ENCODE results near the gene IFT81. TPM values are rescaled to one million over a fixed set of nuclear protein-coding genes. Genes with fewer than 3 reads are reported as not detected.

The IFT81 gene
- total and polyA plus RNA-seq, 2 experiments from 2014 or later: 17.5 to 22.3 TPM

- Histone ChIP-seq H3K4me2 (no peak overlapping the region), H2AFZ (no peak overlapping the region), H3K36me3 (ENCODE audit: insufficient read depth) (no peaks in the 10 kb centered on the region), H3K4me1 (ENCODE audit: insufficient read depth) (no peaks in the 10 kb centered on the region), H3K9me2 (ENCODE audit: insufficient read depth) (no peaks in the 10 kb centered on the region; the same call in 1 of the 2 replicates), H3K4me3 (no peak overlapping the region), H3K27me3 (ENCODE audit: insufficient read depth) (no peaks in the 10 kb centered on the region), H3K79me2 (replicated peaks; ENCODE audit: insufficient read depth) (no peaks in the 10 kb centered on the region), H3F3A (replicated peaks; ENCODE audit: low read depth) (no peaks in the 10 kb centered on the region), H4K20me1 (replicated peaks; ENCODE audit: insufficient read depth) (no peaks in the 10 kb centered on the region), H3K27ac (ENCODE audit: low read depth) (no peak overlapping the region)
- Mint-ChIP-seq H3K27ac (no peak overlapping the region), H3K36me3 (ENCODE audit: low read depth) (no peaks in the 10 kb centered on the region), H3K4me3 (no peak overlapping the region), H3K27me3 (ENCODE audit: insufficient read depth, low read depth, poor library complexity) (peaks cover 2% of the 10 kb centered on the region), H3K9me3 (no peaks in the 10 kb centered on the region), H3K4me1 (peaks cover 5% of the 10 kb centered on the region)
- DNase-seq (ENCODE audit: low spot score) (peak; percentile 88), ATAC-seq (peak; percentile 74)
- TF ChIP-seq, protein P1, sequence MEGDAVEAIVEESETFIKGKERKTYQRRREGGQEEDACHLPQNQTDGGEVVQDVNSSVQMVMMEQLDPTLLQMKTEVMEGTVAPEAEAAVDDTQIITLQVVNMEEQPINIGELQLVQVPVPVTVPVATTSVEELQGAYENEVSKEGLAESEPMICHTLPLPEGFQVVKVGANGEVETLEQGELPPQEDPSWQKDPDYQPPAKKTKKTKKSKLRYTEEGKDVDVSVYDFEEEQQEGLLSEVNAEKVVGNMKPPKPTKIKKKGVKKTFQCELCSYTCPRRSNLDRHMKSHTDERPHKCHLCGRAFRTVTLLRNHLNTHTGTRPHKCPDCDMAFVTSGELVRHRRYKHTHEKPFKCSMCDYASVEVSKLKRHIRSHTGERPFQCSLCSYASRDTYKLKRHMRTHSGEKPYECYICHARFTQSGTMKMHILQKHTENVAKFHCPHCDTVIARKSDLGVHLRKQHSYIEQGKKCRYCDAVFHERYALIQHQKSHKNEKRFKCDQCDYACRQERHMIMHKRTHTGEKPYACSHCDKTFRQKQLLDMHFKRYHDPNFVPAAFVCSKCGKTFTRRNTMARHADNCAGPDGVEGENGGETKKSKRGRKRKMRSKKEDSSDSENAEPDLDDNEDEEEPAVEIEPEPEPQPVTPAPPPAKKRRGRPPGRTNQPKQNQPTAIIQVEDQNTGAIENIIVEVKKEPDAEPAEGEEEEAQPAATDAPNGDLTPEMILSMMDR (conservative IDR thresholded peaks at IDR 0.05; ENCODE audit: low read depth in 2 of 2): peak; percentile 97 to 99
- TF ChIP-seq, protein P2, sequence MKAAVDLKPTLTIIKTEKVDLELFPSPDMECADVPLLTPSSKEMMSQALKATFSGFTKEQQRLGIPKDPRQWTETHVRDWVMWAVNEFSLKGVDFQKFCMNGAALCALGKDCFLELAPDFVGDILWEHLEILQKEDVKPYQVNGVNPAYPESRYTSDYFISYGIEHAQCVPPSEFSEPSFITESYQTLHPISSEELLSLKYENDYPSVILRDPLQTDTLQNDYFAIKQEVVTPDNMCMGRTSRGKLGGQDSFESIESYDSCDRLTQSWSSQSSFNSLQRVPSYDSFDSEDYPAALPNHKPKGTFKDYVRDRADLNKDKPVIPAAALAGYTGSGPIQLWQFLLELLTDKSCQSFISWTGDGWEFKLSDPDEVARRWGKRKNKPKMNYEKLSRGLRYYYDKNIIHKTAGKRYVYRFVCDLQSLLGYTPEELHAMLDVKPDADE (IDR thresholded peaks at IDR 0.05): no peak
These were observed 23.7 kb upstream of the IFT81 start for GRCh38 chr12:110100315-110100970.

GRCh38 chr12:110102255-110102654 lies 21.9 kb upstream of the IFT81 start:
- no peak overlapping the region for H3K27ac ChIP-seq (ENCODE audit: low read depth)
- Mint-ChIP-seq H3K4me3 (no peak overlapping the region), H3K27ac (peak overlapping the region; percentile 9; the same call in 1 of the 2 replicates), H3K27me3 (ENCODE audit: insufficient read depth, low read depth, poor library complexity) (peaks cover 2% of the 10 kb centered on the region), H3K4me1 (peaks cover 5% of the 10 kb centered on the region), H3K36me3 (ENCODE audit: low read depth) (no peaks in the 10 kb centered on the region), H3K9me3 (no peaks in the 10 kb centered on the region)
- H3F3A ChIP-seq (replicated peaks; ENCODE audit: low read depth): no peaks in the 10 kb centered on the region
- no peaks in the 10 kb centered on the region for H3K36me3 ChIP-seq (ENCODE audit: insufficient read depth)
- no peaks in the 10 kb centered on the region for H3K27me3 ChIP-seq (ENCODE audit: insufficient read depth)
- no peaks in the 10 kb centered on the region; the same call in 1 of the 2 replicates for H3K9me2 ChIP-seq (ENCODE audit: insufficient read depth)
- peak; percentile 91 for ATAC-seq
- DNase-seq (ENCODE audit: low spot score): peak; percentile 98
- no peaks in the 10 kb centered on the region for H3K4me1 ChIP-seq (ENCODE audit: insufficient read depth)
- H3K4me2 ChIP-seq: no peak overlapping the region
- TF ChIP-seq STAT1 (IDR thresholded peaks at IDR 0.05; ENCODE audit: unreplicated experiment): no peak
- TF ChIP-seq, protein P1 (conservative IDR thresholded peaks at IDR 0.05; ENCODE audit: low read depth in 2 of 2): peak; percentile 80 to 84
- no peak overlapping the region for H3K4me3 ChIP-seq
- H4K20me1 ChIP-seq (replicated peaks; ENCODE audit: insufficient read depth): no peaks in the 10 kb centered on the region
- H3K79me2 ChIP-seq (replicated peaks; ENCODE audit: insufficient read depth): no peaks in the 10 kb centered on the region
- no peak overlapping the region for H2AFZ ChIP-seq

Measured in GM23338 (cell line).